HCT116 (cell line): ENCODE measurements around the gene NLRC5. TPM values are rescaled to one million over a fixed set of nuclear protein-coding genes. Genes with fewer than 3 reads are reported as not detected.

Experiments
- ATAC-seq: fragments of 200-7000 bp; cut with Tn5 transposase; 2 replicates; pipeline ENCODE4 v1.9.1; 2020; ENCODE audit warnings: mild to moderate bottlenecking, moderate library complexity
- BruUV-seq: library from RNA; stranded (reverse); fragments of 400-500 nt; replicated peaks from 2 replicates; lab custom pipeline; 2021; lab: Mats Ljungman, UMichigan
- CTCF ChIA-PET: fragments of 300-600 bp; sonication (Branson Sonifier 250); formaldehyde crosslinking; loops from one replicate; lab custom pipeline; 2021; ENCODE audit warnings: antibody characterized with exemption; lab: Charles Lee
- POLR2A ChIA-PET: fragments of 300-600, 350-600 bp; sonication (Branson Sonifier 250); formaldehyde crosslinking; loops from one replicate; lab custom pipeline; 2021; ENCODE audit warnings: antibody characterized with exemption; lab: Charles Lee
- RAD21 ChIA-PET, 2 experiments: fragments of 300-600 bp; sonication (Branson Sonifier 250); formaldehyde crosslinking; loops; one replicate each; lab custom pipeline; 2023; ENCODE audit warnings: low total read pairs in 2 of 2; ENCODE audit not compliant: uncharacterized antibody in 2 of 2, unreplicated experiment in 2 of 2, low non-redundant PET in 1 of 2; lab: Charles Lee
- DNase-seq: peaks from one replicate; pipeline ENCODE4 v3.0.0-alpha.2; 2010; ENCODE audit warnings: low read depth, low spot score
- H2AFZ ChIP-seq: fragments of 200-600 bp; shearing (Covaris generic), sonication (generic); 2 replicates; pipeline ENCODE4 v1.6.1; 2017; ENCODE audit warnings: low read depth, mixed run types, mixed read lengths, antibody characterized with exemption, low read length; ENCODE audit not compliant: poor library complexity, severe bottlenecking
- H3K27ac ChIP-seq: 2 replicates; pipeline ENCODE4 v1.5.1; 2012; ENCODE audit warnings: low read depth, low read length
- H3K27me3 ChIP-seq: fragments of 200-600 bp; sonication (generic); 2 replicates; pipeline ENCODE4 v1.6.1; 2016; ENCODE audit warnings: mixed run types, low read length, mixed read lengths; ENCODE audit not compliant: insufficient read depth
- H3K36me3 ChIP-seq, 2 experiments: fragments of 200-500 bp in 1 of 2; fragments of 200-600 bp in 1 of 2; sonication (Bioruptor generic) in 1 of 2; sonication (generic) in 1 of 2; 2 replicates each; pipeline versions ENCODE4 v1.5.1 to v1.6.1; 2014 to 2016; ENCODE audit warnings: low read length in 2 of 2, inconsistent platforms in 1 of 2, mixed read lengths in 1 of 2, mixed run types in 1 of 2; ENCODE audit not compliant: insufficient read depth in 2 of 2, control insufficient read depth in 1 of 2
- H3K4me1 ChIP-seq, 2 experiments: fragments of 200-600 bp in 1 of 2; sonication (generic) in 1 of 2; 2 replicates each; pipeline versions ENCODE4 v1.5.1 to v1.6.1; 2012 to 2017; ENCODE audit warnings: low read length in 2 of 2, inconsistent platforms in 1 of 2, mild to moderate bottlenecking in 1 of 2, mixed read lengths in 1 of 2, mixed run types in 1 of 2, moderate library complexity in 1 of 2; ENCODE audit not compliant: insufficient read depth in 2 of 2, control insufficient read depth in 1 of 2
- H3K4me2 ChIP-seq: fragments of 200-600 bp; sonication (generic); 2 replicates; pipeline ENCODE4 v1.6.1; 2017; ENCODE audit warnings: mixed run types, low read length, mixed read lengths
- H3K4me3 ChIP-seq, 2 experiments: fragments of 200-600 bp in 1 of 2; sonication (generic) in 1 of 2; replicated peaks in 1 of 2; 2 replicates each; pipeline ENCODE4 v1.5.1; 2011 to 2016; ENCODE audit warnings: low read length in 2 of 2, control low read depth in 1 of 2, low read depth in 1 of 2, mild to moderate bottlenecking in 1 of 2, mixed read lengths in 1 of 2, mixed run types in 1 of 2
- H3K79me2 ChIP-seq: fragments of 200-600 bp; sonication (generic); 2 replicates; pipeline ENCODE4 v1.6.1; 2017; ENCODE audit warnings: mild to moderate bottlenecking, mixed run types, low read length, moderate library complexity, mixed read lengths; ENCODE audit not compliant: insufficient read depth
- H3K9ac ChIP-seq: fragments of 200-600 bp; sonication (generic); 2 replicates; pipeline ENCODE4 v1.6.1; 2016; ENCODE audit warnings: low read length, mixed read lengths
- H3K9me2 ChIP-seq: fragments of 200-600 bp; sonication (generic), shearing (Covaris generic); 2 replicates; pipeline ENCODE4 v1.6.1; 2017; ENCODE audit warnings: mixed run types, mild to moderate bottlenecking, moderate library complexity; ENCODE audit not compliant: insufficient read depth
- H3K9me3 ChIP-seq, 2 experiments: fragments of 200-500 bp in 1 of 2; fragments of 200-600 bp in 1 of 2; sonication (Bioruptor generic) in 1 of 2; sonication (generic) in 1 of 2; 2 replicates each; pipeline ENCODE4 v1.6.1; 2014 to 2017; ENCODE audit warnings: low read length in 2 of 2, mixed read lengths in 2 of 2, inconsistent platforms in 1 of 2, low read depth in 1 of 2, mild to moderate bottlenecking in 1 of 2, mixed run types in 1 of 2, moderate library complexity in 1 of 2; ENCODE audit not compliant: control insufficient read depth in 1 of 2, insufficient read depth in 1 of 2
- H4K20me1 ChIP-seq: fragments of 200-600 bp; sonication (generic), shearing (Covaris generic); 2 replicates; pipeline ENCODE4 v1.6.1; 2017; ENCODE audit warnings: mixed run types, mild to moderate bottlenecking, moderate library complexity; ENCODE audit not compliant: insufficient read depth
- ELF1 ChIP-seq: IDR thresholded peaks from 2 replicates; pipeline ENCODE4 v1.6.1; 2012; ENCODE audit warnings: low read depth, borderline replicate concordance
- EZH2phosphoT487 ChIP-seq: fragments of 200-600 bp; IDR thresholded peaks from 2 replicates; pipeline ENCODE4 v1.6.1; 2018; ENCODE audit warnings: antibody characterized with exemption, borderline replicate concordance
- JUND ChIP-seq: IDR thresholded peaks from 2 replicates; pipeline ENCODE4 v1.6.1; 2012
- POLR2A ChIP-seq: IDR thresholded peaks from 2 replicates; pipeline ENCODE4 v1.7.0; 2011; ENCODE audit warnings: borderline replicate concordance; ENCODE audit not compliant: insufficient read depth, insufficient read length; ENCODE audit errors: extremely low read depth
- YY1 ChIP-seq: IDR thresholded peaks from 2 replicates; pipeline ENCODE4 v1.6.1; 2011; ENCODE audit warnings: low read length, low read depth, moderate library complexity, mild to moderate bottlenecking; ENCODE audit not compliant: insufficient replicate concordance; ENCODE audit errors: extremely low read depth
- intact Hi-C: fragments of 100-400 bp; cut with micrococcal nuclease; formaldehyde crosslinking; loops from 2 replicates; pipeline ENCODE4 v1.10.0; 2022
- total RNA-seq: library from RNA; stranded (reverse); gene quantifications from one replicate; pipeline ENCODE4 v1.2.1, GENCODE V29; 2021; ENCODE audit not compliant: unreplicated experiment
- TF ChIP-seq, protein P1 (sequence below), 3 experiments: fragments of 200-600 bp in 1 of 3; sonication (generic) in 1 of 3; IDR thresholded peaks in 2 of 3; conservative IDR thresholded peaks in 1 of 3; 2 replicates each; pipeline ENCODE4 v1.5.1; 2012 to 2017; ENCODE audit warnings: low read depth in 2 of 3, low read length in 2 of 3, antibody characterized with exemption in 1 of 3, borderline replicate concordance in 1 of 3, control low read depth in 1 of 3, mild to moderate bottlenecking in 1 of 3, mixed read lengths in 1 of 3, mixed run types in 1 of 3, moderate library complexity in 1 of 3; ENCODE audit not compliant: insufficient read depth in 1 of 3
- TF ChIP-seq, protein P2 (sequence below): IDR thresholded peaks from 2 replicates; pipeline ENCODE4 v1.6.1; 2012
- TF ChIP-seq, protein P3 (sequence below): IDR thresholded peaks from 2 replicates; pipeline ENCODE4 v1.6.1; 2012

Gene NLRC5
- total RNA-seq, 1 experiment from 2014 or later = 10.4 TPM

DNA sequence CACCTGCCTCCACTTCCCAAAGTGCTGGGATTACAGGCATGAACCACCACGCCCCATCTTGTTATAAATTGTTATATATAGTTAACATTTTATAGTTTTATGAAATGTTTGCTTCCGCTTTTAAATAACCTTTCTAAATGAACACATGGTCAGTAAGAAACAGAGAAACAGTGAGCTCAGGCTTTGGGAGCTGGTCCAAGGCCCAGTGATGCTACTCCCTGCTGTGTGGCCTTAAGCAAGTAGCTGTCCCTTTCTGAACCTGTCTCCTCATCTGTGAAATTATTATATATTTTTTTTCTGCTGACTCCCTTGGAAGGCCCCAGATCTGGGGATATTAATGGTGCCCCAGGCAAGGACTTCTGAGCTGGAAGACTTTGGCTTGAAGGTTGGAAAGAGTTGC is 122.1 kb downstream of the NLRC5 start:
- no peak for DNase-seq
- Histone ChIP-seq H3K4me2 (no peak overlapping the region), H3K36me3 (no peaks in the 10 kb centered on the region), H4K20me1 (no peaks in the 10 kb centered on the region), H3K9me3 (no peaks in the 10 kb centered on the region), H3K9ac (no peak overlapping the region), H3K27me3 (no peaks in the 10 kb centered on the region), H2AFZ (no peak overlapping the region), H3K9me2 (no peaks in the 10 kb centered on the region), H3K4me3 (no peak overlapping the region), H3K4me1 (peaks cover 0 to 24% of the 10 kb centered on the region in 2 experiments; a peak in 2 of 4 replicates), H3K27ac (no peak overlapping the region), H3K79me2 (no peaks in the 10 kb centered on the region)
- ChIA-PET RAD21 (no interaction called here), CTCF (no interaction called here), POLR2A (no interaction called here)
- ATAC-seq = no peak
- BruUV-seq = no TSS peak
- TF ChIP-seq, protein P1, sequence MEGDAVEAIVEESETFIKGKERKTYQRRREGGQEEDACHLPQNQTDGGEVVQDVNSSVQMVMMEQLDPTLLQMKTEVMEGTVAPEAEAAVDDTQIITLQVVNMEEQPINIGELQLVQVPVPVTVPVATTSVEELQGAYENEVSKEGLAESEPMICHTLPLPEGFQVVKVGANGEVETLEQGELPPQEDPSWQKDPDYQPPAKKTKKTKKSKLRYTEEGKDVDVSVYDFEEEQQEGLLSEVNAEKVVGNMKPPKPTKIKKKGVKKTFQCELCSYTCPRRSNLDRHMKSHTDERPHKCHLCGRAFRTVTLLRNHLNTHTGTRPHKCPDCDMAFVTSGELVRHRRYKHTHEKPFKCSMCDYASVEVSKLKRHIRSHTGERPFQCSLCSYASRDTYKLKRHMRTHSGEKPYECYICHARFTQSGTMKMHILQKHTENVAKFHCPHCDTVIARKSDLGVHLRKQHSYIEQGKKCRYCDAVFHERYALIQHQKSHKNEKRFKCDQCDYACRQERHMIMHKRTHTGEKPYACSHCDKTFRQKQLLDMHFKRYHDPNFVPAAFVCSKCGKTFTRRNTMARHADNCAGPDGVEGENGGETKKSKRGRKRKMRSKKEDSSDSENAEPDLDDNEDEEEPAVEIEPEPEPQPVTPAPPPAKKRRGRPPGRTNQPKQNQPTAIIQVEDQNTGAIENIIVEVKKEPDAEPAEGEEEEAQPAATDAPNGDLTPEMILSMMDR (IDR thresholded peaks at IDR 0.05 in 2 of 3, conservative IDR thresholded peaks at IDR 0.05 in 1 of 3; ENCODE audit: borderline replicate concordance in 1 of 3, insufficient read depth in 1 of 3, low read depth in 2 of 3, low read length in 2 of 3) = no peak
- TF ChIP-seq JUND (no peak), POLR2A (no peak), YY1 (no peak), ELF1 (no peak), EZH2phosphoT487 (no peak)
- TF ChIP-seq, protein P2, sequence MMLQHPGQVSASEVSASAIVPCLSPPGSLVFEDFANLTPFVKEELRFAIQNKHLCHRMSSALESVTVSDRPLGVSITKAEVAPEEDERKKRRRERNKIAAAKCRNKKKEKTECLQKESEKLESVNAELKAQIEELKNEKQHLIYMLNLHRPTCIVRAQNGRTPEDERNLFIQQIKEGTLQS = no peak
- TF ChIP-seq, protein P3, sequence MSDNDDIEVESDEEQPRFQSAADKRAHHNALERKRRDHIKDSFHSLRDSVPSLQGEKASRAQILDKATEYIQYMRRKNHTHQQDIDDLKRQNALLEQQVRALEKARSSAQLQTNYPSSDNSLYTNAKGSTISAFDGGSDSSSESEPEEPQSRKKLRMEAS = no peak
- intact Hi-C loops = no loop called here
